HepG2 (cell line): ENCODE measurements around the gene RPS6KB1. TPM values are rescaled to one million over a fixed set of nuclear protein-coding genes. Genes with fewer than 3 reads are reported as not detected.
A peak's percentile ranks its signal among the peaks of the same experiment; 100 is the strongest.

Experiments used
- ARID5B ChIP-seq: IDR thresholded peaks from 2 replicates; pipeline ENCODE4 v1.4.0; 2020; ENCODE audit warnings: mild to moderate bottlenecking, missing genetic modification reagents
- CBX1 ChIP-seq: IDR thresholded peaks from one replicate; pipeline ENCODE4 v1.6.1; 2016; ENCODE audit warnings: antibody characterized with exemption, low read depth
- CEBPB ChIP-seq: IDR thresholded peaks from 2 replicates; pipeline ENCODE4 v1.6.1; 2011; ENCODE audit warnings: low read depth, low read length, improper control_type of control experiment, borderline replicate concordance
- DPF2 ChIP-seq: sonication (generic); formaldehyde crosslinking; IDR thresholded peaks from 2 replicates; pipeline ENCODE4 v1.4.0; 2020; ENCODE audit warnings: mild to moderate bottlenecking, low read depth, missing genetic modification reagents, borderline replicate concordance
- FOXP1 ChIP-seq, 2 experiments: fragments of 450-650 bp in 1 of 2; IDR thresholded peaks; 2 replicates each; pipeline ENCODE4 v1.6.1; 2017 to 2018; ENCODE audit warnings: antibody characterized with exemption in 1 of 2
- GATAD2A ChIP-seq: IDR thresholded peaks from 2 replicates; pipeline ENCODE4 v1.6.1; 2016
- HMG20A ChIP-seq: IDR thresholded peaks from 2 replicates; pipeline ENCODE4 v1.6.1; 2016; ENCODE audit warnings: borderline replicate concordance
- KLF16 ChIP-seq, 2 experiments: sonication (generic) in 1 of 2; formaldehyde crosslinking in 1 of 2; IDR thresholded peaks; 2 replicates each; pipeline versions ENCODE4 v1.6.1 to v1.8.0; 2016 to 2023; ENCODE audit warnings: missing genetic modification reagents in 2 of 2, missing compliant biosample characterization in 1 of 2
- MIER2 ChIP-seq: IDR thresholded peaks from 2 replicates; pipeline ENCODE4 v1.6.1; 2016; ENCODE audit warnings: missing biosample characterization, missing genetic modification reagents
- NCOR1 ChIP-seq: fragments of 200-600 bp; sonication (generic); IDR thresholded peaks from 2 replicates; pipeline ENCODE4 v1.7.0; 2017; ENCODE audit warnings: antibody characterized with exemption, low read length, borderline replicate concordance
- POGZ ChIP-seq: sonication (generic); formaldehyde crosslinking; IDR thresholded peaks from 2 replicates; pipeline ENCODE4 v1.4.0; 2020; ENCODE audit warnings: mild to moderate bottlenecking, missing genetic modification reagents
- SNAPC5 ChIP-seq: sonication (generic); formaldehyde crosslinking; IDR thresholded peaks from 2 replicates; pipeline ENCODE4 v1.8.1; 2023; ENCODE audit warnings: mild to moderate bottlenecking, missing genetic modification reagents, borderline replicate concordance
- ZGPAT ChIP-seq: IDR thresholded peaks from 2 replicates; pipeline ENCODE4 v1.6.1; 2016; ENCODE audit warnings: mild to moderate bottlenecking
- ZIK1 ChIP-seq: sonication (generic); formaldehyde crosslinking; IDR thresholded peaks from 2 replicates; pipeline ENCODE4 v1.5.0; 2020; ENCODE audit warnings: mild to moderate bottlenecking, low read depth, missing genetic modification reagents, borderline replicate concordance
- ZNF121 ChIP-seq: sonication (generic); formaldehyde crosslinking; IDR thresholded peaks from 2 replicates; pipeline ENCODE4 v1.5.0; 2020; ENCODE audit warnings: mild to moderate bottlenecking, missing genetic modification reagents
- ZNF296 ChIP-seq: sonication (generic); formaldehyde crosslinking; conservative IDR thresholded peaks from 2 replicates; pipeline ENCODE4 v1.5.0; 2020; ENCODE audit warnings: mild to moderate bottlenecking, missing genetic modification reagents
- ZNF468 ChIP-seq: sonication (generic); formaldehyde crosslinking; IDR thresholded peaks from 2 replicates; pipeline ENCODE4 v1.8.0; 2022; ENCODE audit warnings: mild to moderate bottlenecking, moderate library complexity, missing genetic modification reagents
- polyA plus RNA-seq, 8 experiments: library from polyadenylated mRNA; depleted of rRNA in 3 of 8; stranded (reverse) in 7 of 8; unstranded in 1 of 8; fragments of >200 nt; fragmentation: Illumina TruSeq in 4 of 8; extraction: Trizol in 4 of 8; gene quantifications; 2 replicates each; pipeline versions ENCODE4 v1.2.1 to v1.2.3, GENCODE V29; 2011 to 2016; ENCODE audit warnings: low read depth in 4 of 8, missing spikeins in 1 of 8, mixed read lengths in 1 of 8; ENCODE audit not compliant: insufficient read depth in 1 of 8
- total RNA-seq, 5 experiments: library from RNA; depleted of rRNA; stranded (reverse); fragments of >200 nt; fragmentation: Illumina TruSeq; extraction: Trizol; gene quantifications; 2 replicates each; pipeline ENCODE4 v1.2.3, GENCODE V29; 2016; ENCODE audit warnings: low read depth in 1 of 5

The RPS6KB1 gene
- total and polyA plus RNA-seq, 2 of the 13 experiments (the other 11 are each of a cell fraction or from before 2014, with no cell fraction given): 16.5 to 42.2 TPM

- TF ChIP-seq POGZ (CRISPR knock-in tag): peak; percentile 67; the same call in 1 of the 2 replicates
- TF ChIP-seq MIER2 (CRISPR knock-in tag): 0 out of 2 replicates have a peak, but pooled peaks have one; percentile 10
- TF ChIP-seq KLF16 (CRISPR knock-in tag; IDR thresholded peaks at IDR 0.05): peak in 1 of 2 experiments; percentile 56; a peak in 1 of 4 replicates
- TF ChIP-seq HMG20A: peak; percentile 55; the same call in 1 of the 2 replicates
- no peak for TF ChIP-seq FOXP1 (IDR thresholded peaks at IDR 0.05)
- peak; percentile 44; the same call in 1 of the 2 replicates for TF ChIP-seq FOXP1 (CRISPR knock-in tag; IDR thresholded peaks at IDR 0.05)
- no peak for TF ChIP-seq ZNF468 (CRISPR knock-in tag)
- peak; percentile 73 for TF ChIP-seq ARID5B (CRISPR knock-in tag)
- TF ChIP-seq GATAD2A (CRISPR knock-in tag): peak; percentile 88
- TF ChIP-seq ZIK1 (CRISPR knock-in tag): no peak
- peak; percentile 98 for TF ChIP-seq CEBPB
- TF ChIP-seq CBX1: no peak
- TF ChIP-seq ZNF296: no peak
- peak; percentile 88 for TF ChIP-seq ZNF121 (CRISPR knock-in tag)
- TF ChIP-seq SNAPC5: no peak
- peak; percentile 68 for TF ChIP-seq ZGPAT (CRISPR knock-in tag)
- TF ChIP-seq DPF2 (CRISPR knock-in tag): no peak
- peak; percentile 24; the same call in 1 of the 2 replicates for TF ChIP-seq NCOR1
These were observed 44.1 kb upstream of the RPS6KB1 start (continued) for GRCh38 chr17:59848778-59849177.
